ENCODE results near the gene PRDM16. TPM values are rescaled to one million over a fixed set of nuclear protein-coding genes. Genes with fewer than 3 reads are reported as not detected.
A peak's percentile ranks its signal among the peaks of the same experiment; 100 is the strongest.

PRDM16 gene
- total and polyA plus RNA-seq, 2 of the 13 experiments (the other 11 are each of a cell fraction or from before 2014, with no cell fraction given), result 0.15 to 0.81 TPM

- TF ChIP-seq PTBP1 (IDR thresholded peaks at IDR 0.05; ENCODE audit: low read depth, low read length, poor library complexity, severe bottlenecking) (no peak), GATA4 (IDR thresholded peaks at IDR 0.05; ENCODE audit: borderline replicate concordance, low read depth) (peak; percentile 99), NBN (conservative IDR thresholded peaks at IDR 0.05) (no peak), FOXO1 (CRISPR knock-in tag; IDR thresholded peaks at IDR 0.05) (peak; percentile 97), PRMT3 (CRISPR knock-in tag; IDR thresholded peaks at IDR 0.05; ENCODE audit: borderline replicate concordance, low read depth) (no peak), RFX1 (IDR thresholded peaks at IDR 0.05) (no peak), FUBP1 (CRISPR knock-in tag; IDR thresholded peaks at IDR 0.05; ENCODE audit: borderline replicate concordance) (peak; percentile 81; the same call in 1 of the 2 replicates), CENPX (CRISPR knock-in tag; IDR thresholded peaks at IDR 0.05) (no peak), ZFP36L2 (CRISPR knock-in tag; IDR thresholded peaks at IDR 0.05) (no peak; the same call in 1 of the 2 replicates), HOMEZ (CRISPR knock-in tag; IDR thresholded peaks at IDR 0.05; ENCODE audit: low read depth) (peak; percentile 75), ZNF773 (CRISPR knock-in tag; IDR thresholded peaks at IDR 0.05; ENCODE audit: borderline replicate concordance) (no peak), TBX3 (IDR thresholded peaks at IDR 0.05; ENCODE audit: borderline replicate concordance) (peak; percentile 33; the same call in 1 of the 2 replicates), RNF219 (CRISPR knock-in tag; IDR thresholded peaks at IDR 0.05) (no peak), ZNF225 (CRISPR knock-in tag; IDR thresholded peaks at IDR 0.05) (peak; percentile 71), ZMYM4 (CRISPR knock-in tag; IDR thresholded peaks at IDR 0.05) (peak; percentile 67), CSRNP2 (CRISPR knock-in tag; conservative IDR thresholded peaks at IDR 0.05; ENCODE audit: low read depth) (no peak), NR2F1 (CRISPR knock-in tag; IDR thresholded peaks at IDR 0.05) (peak; percentile 96 to 98), NFE2L1 (CRISPR knock-in tag; IDR thresholded peaks at IDR 0.05; ENCODE audit: borderline replicate concordance) (peak; percentile 42; the same call in 1 of the 2 replicates), ZNF160 (CRISPR knock-in tag; IDR thresholded peaks at IDR 0.05) (no peak), TP53 (CRISPR knock-in tag; conservative IDR thresholded peaks at IDR 0.05) (no peak), NCOR1 (IDR thresholded peaks at IDR 0.05; ENCODE audit: borderline replicate concordance, low read length) (peak; percentile 98), RARG (CRISPR knock-in tag; IDR thresholded peaks at IDR 0.05; ENCODE audit: low read depth) (0 out of 2 replicates have a peak, but pooled peaks have one; percentile 28)
These were observed 251.5 kb downstream of the PRDM16 start (continued) for GRCh38 chr1:3320246-3321152.
